Suppressor macrophage treated with lipopolysaccharide for 4 hours (primary cell): Measurements from ENCODE around the gene HIPK2.
"Not testable (repeated sequence)": the region's sequence is repeated elsewhere in the genome, so short reads cannot be mapped to it uniquely, and the experiment has no call there.

Experiments used
- DNase-seq: peaks from one replicate; pipeline ENCODE4 v3.0.0-alpha.2; 2020

HIPK2 gene

DNA sequence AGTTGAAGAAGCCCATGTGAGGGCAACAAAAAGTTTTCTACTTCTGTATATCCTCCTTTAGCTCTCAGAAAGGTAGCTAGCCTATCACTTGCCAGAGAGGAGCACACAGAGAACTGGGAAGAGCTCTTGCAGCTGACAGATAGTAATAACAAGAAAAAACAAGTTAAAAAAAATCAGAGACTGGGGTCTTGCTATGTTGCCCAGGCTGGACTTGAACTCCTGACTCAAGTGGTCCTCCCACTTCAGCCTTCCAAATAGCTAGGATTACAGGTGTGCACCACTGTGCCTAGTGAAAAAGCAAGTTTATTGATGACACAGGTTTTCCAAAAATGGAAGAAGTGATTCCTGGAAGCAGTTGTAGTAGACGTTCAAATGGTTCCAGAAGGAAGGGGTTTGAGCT lies 160.7 kb downstream of the HIPK2 start:
- DNase-seq = no peak

GRCh38 chr7:139614886-139615285 lies 162.9 kb downstream of the HIPK2 start:
- DNase-seq = no peak

DNA sequence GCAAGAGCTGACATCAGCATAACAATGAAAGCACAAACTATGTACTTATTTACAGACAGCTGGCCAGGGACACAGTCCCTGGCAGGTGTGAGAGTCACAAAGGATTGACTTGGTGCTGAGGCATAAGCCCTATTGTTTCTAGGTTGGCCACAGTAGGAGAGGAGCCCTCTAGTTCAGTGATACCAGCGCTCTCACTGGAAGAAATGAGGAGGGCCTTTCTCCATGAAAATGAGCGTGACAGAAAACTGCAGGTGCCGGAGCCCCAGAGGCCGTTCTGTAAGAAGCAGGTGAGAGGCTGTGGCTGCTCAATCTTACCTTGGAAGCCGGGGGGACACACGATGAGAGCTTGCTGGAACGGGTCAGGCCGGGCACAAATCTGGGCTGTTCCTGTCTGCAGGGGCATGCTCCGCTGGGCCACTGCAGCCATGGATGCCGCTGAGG lies 163.8 kb downstream of the HIPK2 start:
- no peak for DNase-seq

DNA sequence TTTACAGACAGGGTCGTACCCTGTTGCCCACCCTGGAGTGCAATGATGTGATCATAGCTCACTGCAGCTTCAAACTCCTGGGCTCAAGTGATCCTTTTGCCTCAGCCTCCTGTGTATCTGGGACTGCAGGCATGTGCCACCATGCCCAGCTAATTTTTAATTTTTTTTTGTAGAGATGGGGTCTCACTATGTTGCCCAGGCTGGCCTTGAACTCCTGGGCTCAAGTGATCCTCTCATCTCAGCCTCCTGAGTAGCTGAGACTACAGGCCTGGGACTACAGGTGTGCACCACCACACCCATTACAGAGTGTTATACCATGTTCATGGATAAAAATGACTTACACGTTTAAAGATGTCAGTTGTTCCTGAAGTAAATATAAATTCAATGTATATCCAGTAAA lies 166.2 kb downstream of the HIPK2 start:
- not testable (repeated sequence) for DNase-seq

- no peak for DNase-seq
Measured at GRCh38 chr7:139610595-139610994, 167.2 kb downstream of the HIPK2 start.

DNA sequence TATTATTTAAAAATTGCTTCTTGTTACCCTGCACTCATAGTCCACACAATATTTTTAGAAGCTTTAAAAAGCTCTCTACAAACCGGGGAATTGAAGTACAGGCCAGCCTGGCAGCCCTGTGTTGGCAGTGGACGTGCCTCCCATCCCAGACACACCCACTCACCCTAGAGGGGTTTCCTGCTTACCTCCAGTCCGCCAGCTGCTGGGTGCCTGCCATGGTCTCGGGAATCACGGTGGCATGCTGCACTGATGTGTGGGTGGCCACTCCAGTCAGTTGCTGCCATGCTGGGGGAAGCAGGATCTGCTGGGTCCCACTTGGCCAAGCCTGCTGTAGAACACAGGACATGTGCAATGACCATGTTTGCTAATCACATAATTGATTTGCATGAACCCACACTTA lies 173.9 kb downstream of the HIPK2 start:
- DNase-seq = no peak

DNA sequence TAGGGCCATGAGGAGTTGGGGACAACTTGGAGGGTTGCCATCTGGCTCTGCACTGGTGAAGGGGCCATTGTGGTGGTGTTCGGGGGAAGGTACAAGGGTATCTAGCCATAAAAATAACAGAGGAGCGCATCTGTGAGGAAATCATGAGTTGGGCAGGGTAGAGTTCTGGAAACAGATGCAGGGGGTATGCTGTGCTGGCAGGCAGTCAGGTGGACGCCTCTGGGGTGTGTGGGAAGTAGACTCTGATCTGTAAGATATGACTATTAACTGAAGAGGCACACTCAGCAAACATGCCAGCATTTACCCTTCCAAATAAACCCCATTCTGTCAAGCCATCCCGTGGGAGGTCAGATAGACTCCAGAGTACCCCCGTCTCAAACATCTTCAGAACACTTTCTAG lies 174.5 kb downstream of the HIPK2 start:
- DNase-seq = no peak

- peak; percentile 38 for DNase-seq
Measured at GRCh38 chr7:139602143-139602722, 175.6 kb downstream of the HIPK2 start.

GRCh38 chr7:139601176-139601575 lies 176.6 kb downstream of the HIPK2 start:
- no peak for DNase-seq

GRCh38 chr7:139600306-139600705 lies 177.5 kb downstream of the HIPK2 start:
- DNase-seq = no peak

DNA sequence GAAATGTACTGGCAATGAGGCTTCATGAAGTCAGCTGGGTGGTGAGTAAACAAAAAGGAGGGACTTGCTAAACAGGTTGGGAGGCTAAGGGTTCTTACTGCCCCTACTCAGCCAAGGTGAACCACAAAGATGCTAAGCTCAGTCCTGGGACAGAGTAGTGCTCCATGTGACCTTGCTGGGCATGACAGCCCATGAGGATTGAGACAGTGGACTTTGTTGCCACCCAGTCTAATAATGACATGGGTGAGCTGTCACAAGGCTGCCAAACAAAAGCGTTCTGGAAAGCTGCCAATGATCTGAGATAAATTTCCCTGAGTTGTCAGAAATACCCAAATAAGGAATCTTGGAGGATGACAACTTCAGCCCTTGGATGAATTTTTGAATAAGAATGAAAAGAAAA lies 179.2 kb downstream of the HIPK2 start:
- DNase-seq = no peak

GRCh38 chr7:139597028-139597427 lies 180.8 kb downstream of the HIPK2 start:
- DNase-seq = no peak

- no peak for DNase-seq
Measured at GRCh38 chr7:139596626-139597025, 181.2 kb downstream of the HIPK2 start.

- DNase-seq = no peak
Measured at GRCh38 chr7:139595806-139596205, 182.0 kb downstream of the HIPK2 start.

DNA sequence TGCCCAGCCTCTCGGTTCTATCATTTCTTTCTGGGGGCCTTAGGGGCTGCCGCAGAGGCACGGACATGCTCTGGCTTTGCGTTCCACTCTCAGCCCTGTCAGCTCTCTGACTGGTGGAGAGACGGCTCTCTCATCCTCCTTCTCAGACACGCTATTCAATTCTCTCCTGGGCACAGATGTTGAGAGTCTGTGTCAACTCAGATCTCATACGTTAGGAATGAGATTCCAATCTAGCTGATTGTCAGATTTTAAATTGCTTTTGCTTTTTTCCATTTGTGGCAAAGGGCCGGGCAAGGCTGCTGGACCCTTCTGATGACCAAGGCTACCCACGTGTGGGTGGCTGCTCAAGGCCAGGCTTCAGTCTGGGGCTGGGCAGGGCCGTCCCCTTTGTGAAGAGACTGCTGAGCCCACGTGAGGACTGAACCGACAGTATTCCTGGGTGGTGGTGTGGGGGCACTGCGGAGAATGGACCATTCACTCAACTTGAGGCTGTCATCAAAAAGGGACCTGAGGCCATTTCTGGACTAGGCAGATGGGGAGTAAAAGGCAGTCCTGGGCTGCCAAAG lies 182.8 kb downstream of the HIPK2 start:
- DNase-seq = no peak

GRCh38 chr7:139594090-139594489 lies 183.7 kb downstream of the HIPK2 start:
- DNase-seq = no peak

DNA sequence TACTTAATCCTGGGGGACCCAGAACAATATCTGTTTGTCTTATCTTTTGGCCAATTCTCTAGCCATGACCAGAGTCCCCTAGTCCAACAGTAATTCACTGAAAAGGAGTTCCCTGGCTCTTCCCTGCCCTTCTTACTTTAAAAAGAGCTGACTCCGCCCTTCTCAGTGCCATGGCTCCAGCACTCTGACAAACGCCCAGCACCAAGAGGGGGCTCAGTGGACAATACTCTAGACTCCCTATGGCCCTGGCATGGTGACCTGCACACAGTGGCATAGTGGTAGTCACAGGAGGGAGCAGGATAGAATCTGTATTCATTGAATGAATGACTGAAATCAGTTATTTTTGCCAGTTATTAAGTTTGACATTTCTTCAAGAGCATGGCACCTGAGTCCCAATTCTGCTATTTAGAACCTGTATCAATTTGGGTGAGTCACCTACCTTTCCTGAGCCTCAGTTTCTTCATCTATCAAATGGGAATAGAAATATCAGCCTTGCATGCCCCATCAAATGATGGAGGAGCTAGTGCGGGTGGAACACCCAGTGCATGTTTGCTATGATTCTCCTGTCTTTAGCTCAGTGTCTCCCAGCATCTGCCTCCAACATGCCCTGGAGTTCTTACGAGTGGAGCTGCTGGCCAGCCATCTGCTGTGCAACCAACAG lies 184.9 kb downstream of the HIPK2 start:
- no peak for DNase-seq

- DNase-seq = no peak
Measured at GRCh38 chr7:139591550-139592195, 186.1 kb downstream of the HIPK2 start.

GRCh38 chr7:139589474-139589873 lies 188.3 kb downstream of the HIPK2 start:
- no peak for DNase-seq

- peak; percentile 71 for DNase-seq
Measured at GRCh38 chr7:139588632-139589031, 189.2 kb downstream of the HIPK2 start.

GRCh38 chr7:139587535-139587934 lies 190.3 kb downstream of the HIPK2 start:
- no peak for DNase-seq

DNA sequence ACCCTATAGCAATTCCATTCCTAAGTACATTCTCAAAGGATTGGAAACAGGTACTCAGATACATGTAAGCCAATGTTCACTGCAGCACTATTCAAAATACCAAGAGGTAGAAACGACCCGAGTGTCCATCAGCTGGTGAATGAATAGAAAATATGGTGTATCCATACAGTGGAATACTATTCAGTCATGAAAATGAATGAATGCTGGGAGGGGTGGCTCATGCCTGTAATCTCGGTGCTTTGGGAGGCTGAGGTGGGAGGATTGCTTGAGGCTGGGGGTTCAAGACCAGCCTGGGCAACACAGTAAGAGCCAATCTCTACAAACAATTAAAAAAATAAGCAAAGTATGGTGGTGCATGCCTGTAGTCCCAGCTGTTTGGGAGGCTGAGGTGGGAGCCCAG lies 191.5 kb downstream of the HIPK2 start:
- DNase-seq = no peak

GRCh38 chr7:139585042-139585441 lies 192.8 kb downstream of the HIPK2 start:
- no peak for DNase-seq
